GM04503 (cell line): ENCODE data around the gene SPATA31D1.
"Not testable (repeated sequence)": the region's sequence is repeated elsewhere in the genome, so short reads cannot be mapped to it uniquely, and the experiment has no call there.

ENCODE experiments used
- DNase-seq: peaks from one replicate; pipeline ENCODE4 v3.0.0-alpha.2; 2012; ENCODE audit warnings: low read depth

SPATA31D1 gene

DNA sequence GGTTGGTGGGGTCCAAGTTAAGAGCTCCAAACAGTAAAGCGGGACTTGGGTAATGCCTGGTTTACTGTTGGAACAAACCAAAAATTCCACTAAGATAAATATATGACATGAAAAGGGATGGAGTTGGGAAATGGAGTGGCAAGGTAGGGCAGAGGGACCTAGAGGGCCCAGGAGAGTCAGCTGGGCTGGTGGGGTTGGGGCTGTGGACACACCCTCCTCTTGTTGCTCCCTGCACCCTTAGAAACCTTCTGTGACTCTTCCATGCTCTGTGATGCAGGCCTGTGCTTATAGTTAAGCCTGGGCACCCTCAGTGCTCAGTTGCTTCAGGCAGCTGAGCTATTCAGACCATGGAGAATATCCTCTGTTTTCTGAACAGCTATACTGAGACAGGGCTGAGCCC, at the start of gene SPATA31D1:
Gene SPATA31D1, plus strand, starts transcription at position 301 of the 400 bp plus-strand sequence. Its CDS starts 47 bp downstream, at position 348.
- DNase-seq, result not testable (repeated sequence)

- DNase-seq, result not testable (repeated sequence)
Measured at GRCh38 chr9:81943393-81943792, 45.2 kb upstream of the SPATA31D1 start, which contains the start of gene SPATA31D3. SPATA31D3 (plus strand) TSS chr9:81943500; CDS start chr9:81943586, 86 bp downstream.

GRCh38 chr9:81948650-81949049, 39.9 kb upstream of the SPATA31D1 start:
- not testable (repeated sequence) for DNase-seq

DNA sequence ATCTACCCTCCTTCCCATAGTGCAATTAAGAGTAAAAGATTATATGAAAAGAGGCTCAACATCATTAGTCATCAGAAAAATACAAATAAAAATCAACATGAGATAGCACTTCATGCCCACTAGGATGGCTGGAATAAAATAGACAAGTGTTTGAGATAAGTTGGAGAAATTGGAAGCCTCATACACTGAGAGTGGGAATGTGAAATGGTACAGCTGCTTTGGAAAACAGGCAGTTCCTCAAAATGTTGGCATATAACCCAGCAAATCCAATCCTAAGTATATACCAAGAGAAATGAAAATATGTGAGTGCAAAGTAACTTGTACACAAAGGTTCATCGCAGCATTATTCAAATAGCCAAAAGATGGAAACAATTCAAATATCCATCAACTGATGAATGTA, 35.5 kb upstream of the SPATA31D1 start:
- no peak for DNase-seq

- DNase-seq, result no peak
Measured at GRCh38 chr9:81955625-81956024, 32.9 kb upstream of the SPATA31D1 start.

- DNase-seq, result peak; percentile 56
Measured at GRCh38 chr9:81964218-81965171, 24.1 kb upstream of the SPATA31D1 start.

DNA sequence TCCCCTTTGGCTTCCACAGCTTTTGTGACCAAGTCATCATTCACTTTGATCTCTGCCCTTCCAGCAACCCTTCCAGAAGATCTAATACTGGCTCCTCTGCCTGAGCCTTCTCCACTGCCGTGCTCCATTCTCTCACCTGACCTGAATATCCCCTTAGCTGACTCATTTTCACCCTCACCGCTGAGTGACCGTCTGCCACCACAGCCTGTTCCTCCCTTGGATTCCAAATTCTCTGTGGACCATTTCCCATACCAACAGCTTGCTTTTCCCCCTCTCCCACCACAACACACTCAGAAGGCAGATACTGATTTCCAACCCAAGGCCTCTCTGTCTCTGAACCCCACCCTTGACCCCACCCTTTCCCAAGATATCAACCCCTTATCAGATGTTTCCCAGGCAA, 20.5 kb upstream of the SPATA31D1 start:
- DNase-seq, result no peak

GRCh38 chr9:81969971-81970370, 18.6 kb upstream of the SPATA31D1 start:
- DNase-seq, result peak; percentile 4

- DNase-seq, result no peak
Measured at GRCh38 chr9:81971727-81972126, 16.8 kb upstream of the SPATA31D1 start.

GRCh38 chr9:81974764-81975163, 13.8 kb upstream of the SPATA31D1 start:
- no peak for DNase-seq

GRCh38 chr9:81976351-81976750, 12.2 kb upstream of the SPATA31D1 start:
- no peak for DNase-seq

DNA sequence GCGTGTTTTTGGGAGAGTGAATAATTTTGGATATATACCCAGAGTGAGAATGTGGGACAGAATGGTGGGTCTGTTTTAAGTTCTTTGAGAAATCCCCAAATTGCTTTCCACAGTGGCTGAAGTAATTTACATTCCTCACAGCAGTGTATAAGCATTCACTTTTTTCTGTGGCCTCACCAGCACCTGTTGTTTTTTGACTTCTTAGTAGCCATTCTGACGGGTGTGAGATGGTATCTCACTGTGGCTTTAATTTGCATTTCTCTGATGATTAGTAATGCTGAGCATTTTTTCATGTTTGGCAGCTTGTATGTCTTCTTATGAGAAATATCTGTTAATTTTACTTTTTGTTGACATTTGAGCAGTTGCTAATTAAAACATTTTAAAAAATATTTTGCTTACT, 9.4 kb upstream of the SPATA31D1 start:
- DNase-seq, result no peak

- DNase-seq, result peak; percentile 8
Measured at GRCh38 chr9:81980568-81980967, 8.0 kb upstream of the SPATA31D1 start.

- no peak for DNase-seq
Measured at GRCh38 chr9:81981883-81982282, 6.7 kb upstream of the SPATA31D1 start.

GRCh38 chr9:81984928-81985327, 3.6 kb upstream of the SPATA31D1 start:
- DNase-seq, result no peak

GRCh38 chr9:81986051-81986450, 2.5 kb upstream of the SPATA31D1 start:
- DNase-seq, result no peak

DNA sequence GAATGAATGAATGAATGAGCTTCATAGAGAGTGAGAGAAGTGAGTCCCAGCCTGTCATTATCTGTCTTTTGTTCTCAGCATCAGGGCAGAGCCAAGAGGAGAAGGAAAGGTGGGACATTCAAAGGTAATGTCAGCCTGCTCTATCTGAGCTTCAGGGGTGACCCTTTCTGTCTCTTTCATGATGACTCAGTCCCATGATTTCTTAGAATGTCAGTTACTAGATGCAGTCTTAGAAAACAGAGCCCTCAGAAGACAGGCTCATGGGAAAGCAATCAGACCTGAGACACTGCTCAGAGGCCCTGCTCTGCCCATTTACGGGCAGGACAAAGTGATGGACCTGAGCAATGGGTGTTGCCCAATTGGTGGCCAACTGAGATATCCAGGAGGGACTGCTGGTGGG, 1.1 kb downstream of the SPATA31D1 start:
- DNase-seq, result no peak

DNA sequence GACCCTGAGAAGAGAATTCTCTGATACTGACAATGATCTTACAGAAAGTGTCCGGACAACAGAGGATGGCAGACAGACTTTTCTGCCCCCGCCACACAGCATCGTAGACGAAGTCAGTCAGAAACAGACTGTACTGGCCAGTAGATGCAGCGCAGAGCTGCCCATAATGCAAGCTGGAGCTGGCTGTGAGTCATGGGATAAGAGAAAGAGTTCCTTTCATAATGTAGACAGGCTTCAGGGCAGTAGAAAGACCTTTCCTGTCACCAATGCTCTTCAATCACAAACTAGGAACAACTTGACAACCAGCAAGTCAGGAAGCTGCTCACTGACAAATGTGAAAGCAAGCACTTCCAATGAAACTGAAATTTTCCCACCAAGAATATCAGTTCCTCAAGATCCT, 5.1 kb downstream of the SPATA31D1 start:
- no peak for DNase-seq

DNA sequence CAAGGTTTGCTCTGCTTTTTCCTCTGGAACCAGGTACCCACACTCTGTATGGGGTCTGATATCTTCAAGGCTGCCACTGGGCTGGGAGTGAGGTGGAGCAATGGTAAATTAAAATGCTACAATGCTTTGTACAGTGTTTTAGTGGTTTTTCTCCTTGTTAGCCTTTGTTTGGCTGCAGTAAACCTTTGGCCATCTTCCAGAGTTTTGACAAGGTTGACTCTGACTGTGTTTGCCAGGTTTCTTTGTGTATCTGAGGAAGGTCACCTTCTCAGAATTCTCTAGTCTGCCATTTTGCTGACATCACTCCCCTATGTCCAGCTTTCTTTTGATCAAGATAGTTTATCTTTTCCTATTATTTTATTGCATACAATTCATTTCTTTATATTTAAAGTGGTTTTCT, 11.2 kb downstream of the SPATA31D1 start:
- DNase-seq, result no peak

GRCh38 chr9:82010711-82011110, 22.1 kb downstream of the SPATA31D1 start:
- DNase-seq, result no peak

DNA sequence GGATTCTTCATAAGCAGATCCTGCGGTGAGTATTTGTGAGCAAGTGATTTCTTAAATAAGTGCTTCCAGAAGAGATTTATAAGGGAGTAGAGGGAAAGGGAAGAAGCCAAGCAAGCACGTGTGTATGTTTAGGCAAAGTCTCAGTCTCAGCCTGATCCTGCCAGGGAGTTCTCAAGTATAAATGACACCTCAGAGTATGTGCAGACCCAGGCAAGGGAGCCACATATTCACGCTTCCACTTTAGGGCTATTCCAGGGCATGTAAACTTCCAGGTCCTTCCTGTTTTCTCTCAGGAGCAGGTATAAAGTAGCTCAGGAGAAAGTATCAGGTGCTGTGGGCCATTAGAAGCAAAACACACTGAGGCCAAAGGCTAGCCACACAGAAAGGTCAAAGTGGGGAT, 22.6 kb downstream of the SPATA31D1 start:
- DNase-seq, result no peak

GRCh38 chr9:82012276-82012675, 23.7 kb downstream of the SPATA31D1 start:
- DNase-seq, result no peak

DNA sequence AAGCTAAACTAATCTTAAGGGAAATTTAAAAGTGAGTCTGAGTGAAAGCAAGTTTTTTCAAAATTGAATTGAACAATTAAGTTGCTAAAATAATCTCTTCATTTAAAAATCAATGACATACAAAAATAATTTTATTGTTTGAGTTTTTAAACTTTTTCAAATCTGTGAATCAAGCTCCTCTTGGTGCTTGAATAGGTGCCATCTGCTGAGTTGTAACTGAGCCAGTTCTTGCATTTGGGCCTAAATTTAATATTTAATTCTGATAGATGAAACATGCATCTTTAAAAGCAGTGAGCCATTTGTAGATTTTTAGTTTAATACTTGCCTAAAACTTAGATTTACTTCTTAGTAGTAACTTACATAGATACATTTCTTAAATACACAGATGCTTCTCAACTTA, 31.8 kb downstream of the SPATA31D1 start:
- no peak for DNase-seq

GRCh38 chr9:82021198-82021597, 32.6 kb downstream of the SPATA31D1 start:
- peak; percentile 97 for DNase-seq
